GM23338 (cell line): Measurements from ENCODE around the gene CHRNA4. TPM values are rescaled to one million over a fixed set of nuclear protein-coding genes. Genes with fewer than 3 reads are reported as not detected.

ENCODE experiments used
- ATAC-seq: fragments of 200-7000 bp; cut with Tn5 transposase; 3 replicates; pipeline ENCODE4 v1.9.1; 2020
- DNase-seq: peaks from one replicate; pipeline ENCODE4 v3.0.0-alpha.2; 2015; ENCODE audit warnings: low spot score
- H2AFZ ChIP-seq: fragments of 200-600 bp; sonication (generic); 2 replicates; pipeline ENCODE4 v1.8.0; 2016; ENCODE audit warnings: antibody characterized with exemption, mild to moderate bottlenecking, moderate library complexity
- H3F3A ChIP-seq: fragments of 200-600 bp; sonication (generic); replicated peaks from 2 replicates; pipeline ENCODE4 v1.8.0; 2017; ENCODE audit warnings: antibody characterized with exemption, mixed run types, low read depth
- H3K27ac ChIP-seq: fragments of 200-600 bp; sonication (generic); 2 replicates; pipeline ENCODE4 v1.6.1; 2016; ENCODE audit warnings: low read depth
- H3K27me3 ChIP-seq: fragments of 200-600 bp; sonication (generic); 2 replicates; pipeline ENCODE4 v1.8.0; 2016; ENCODE audit warnings: mild to moderate bottlenecking, mixed run types, moderate library complexity; ENCODE audit not compliant: insufficient read depth
- H3K36me3 ChIP-seq: fragments of 200-600 bp; sonication (generic); 2 replicates; pipeline ENCODE4 v1.8.0; 2016; ENCODE audit warnings: mild to moderate bottlenecking; ENCODE audit not compliant: insufficient read depth
- H3K4me1 ChIP-seq: fragments of 200-600 bp; sonication (generic); 2 replicates; pipeline ENCODE4 v1.8.0; 2016; ENCODE audit warnings: mild to moderate bottlenecking, moderate library complexity; ENCODE audit not compliant: insufficient read depth
- H3K4me2 ChIP-seq: fragments of 200-600 bp; sonication (generic); 2 replicates; pipeline ENCODE4 v1.7.1; 2017; ENCODE audit warnings: mixed run types
- H3K4me3 ChIP-seq: fragments of 200-600 bp; sonication (generic); 2 replicates; pipeline ENCODE4 v1.6.1; 2016; ENCODE audit warnings: mixed run types
- H3K79me2 ChIP-seq: fragments of 200-600 bp; sonication (generic); replicated peaks from 2 replicates; pipeline ENCODE4 v1.8.0; 2017; ENCODE audit warnings: mild to moderate bottlenecking; ENCODE audit not compliant: insufficient read depth
- H3K9me2 ChIP-seq: fragments of 200-600 bp; sonication (generic); 2 replicates; pipeline ENCODE4 v1.8.0; 2017; ENCODE audit not compliant: insufficient read depth
- H4K20me1 ChIP-seq: fragments of 200-600 bp; sonication (generic); replicated peaks from 2 replicates; pipeline ENCODE4 v1.8.0; 2017; ENCODE audit warnings: mild to moderate bottlenecking; ENCODE audit not compliant: insufficient read depth
- H3K27ac Mint-ChIP-seq: 2 replicates; pipeline ENCODE4 v1.8.0; 2020; ENCODE audit warnings: inconsistent platforms, mild to moderate bottlenecking, moderate library complexity, mixed read lengths
- H3K27me3 Mint-ChIP-seq: 3 replicates; pipeline ENCODE4 v1.8.0; 2022; ENCODE audit warnings: low read depth, mild to moderate bottlenecking, moderate library complexity, mixed read lengths, inconsistent platforms; ENCODE audit not compliant: insufficient read depth, poor library complexity
- H3K36me3 Mint-ChIP-seq: 3 replicates; pipeline ENCODE4 v1.8.0; 2021; ENCODE audit warnings: low read depth, mild to moderate bottlenecking, inconsistent platforms, moderate library complexity, mixed read lengths
- H3K4me1 Mint-ChIP-seq: 3 replicates; pipeline ENCODE4 v1.8.0; 2020; ENCODE audit warnings: mild to moderate bottlenecking, inconsistent platforms, mixed read lengths
- H3K4me3 Mint-ChIP-seq: 3 replicates; pipeline ENCODE4 v1.8.0; 2021; ENCODE audit warnings: moderate library complexity, mild to moderate bottlenecking, inconsistent platforms, mixed read lengths
- H3K9me3 Mint-ChIP-seq: 3 replicates; pipeline ENCODE4 v1.8.0; 2020; ENCODE audit warnings: moderate library complexity, mild to moderate bottlenecking, inconsistent platforms, mixed read lengths
- EZH2phosphoT487 ChIP-seq: fragments of 200-600 bp; sonication (generic); IDR thresholded peaks from one replicate; pipeline ENCODE4 v1.8.1; 2018; ENCODE audit warnings: antibody characterized with exemption; ENCODE audit not compliant: unreplicated experiment
- JUNB ChIP-seq: IDR thresholded peaks from one replicate; pipeline ENCODE4 v1.6.1; 2016; ENCODE audit warnings: antibody characterized with exemption; ENCODE audit not compliant: unreplicated experiment
- NANOG ChIP-seq: IDR thresholded peaks from 2 replicates; pipeline ENCODE4 v1.6.1; 2016; ENCODE audit warnings: antibody characterized with exemption, borderline replicate concordance
- POLR2AphosphoS5 ChIP-seq: IDR thresholded peaks from 2 replicates; pipeline ENCODE4 v1.6.1; 2016; ENCODE audit warnings: antibody characterized with exemption, low read depth
- STAT1 ChIP-seq: IDR thresholded peaks from one replicate; pipeline ENCODE4 v1.6.1; 2016; ENCODE audit warnings: antibody characterized with exemption; ENCODE audit not compliant: unreplicated experiment
- ZNF331 ChIP-seq: fragments of 250-450 bp; sonication (Bioruptor Pico); IDR thresholded peaks from 2 replicates; pipeline ENCODE4 v1.5.0; 2020; ENCODE audit warnings: low read depth, mild to moderate bottlenecking, moderate library complexity
- polyA plus RNA-seq: library from polyadenylated mRNA; unstranded; fragments of >200 nt; fragmentation: Nextera tagmentation; extraction: Ambion mirVana; gene quantifications from 2 replicates; pipeline ENCODE4 v1.2.1, GENCODE V29; 2016
- total RNA-seq: library from RNA; depleted of rRNA; stranded (reverse); fragments of >200 nt; shearing (Covaris generic); gene quantifications from 2 replicates; pipeline ENCODE4 v1.2.3, GENCODE V29; 2014
- TF ChIP-seq, protein P1 (sequence below): fragments of 250-450 bp; sonication (Bioruptor Pico); IDR thresholded peaks from 2 replicates; pipeline ENCODE4 v1.5.0; 2020; ENCODE audit warnings: mild to moderate bottlenecking, moderate library complexity
- TF ChIP-seq, protein P2 (sequence below): IDR thresholded peaks from 2 replicates; pipeline ENCODE4 v1.6.1; 2016; ENCODE audit warnings: antibody characterized with exemption
- TF ChIP-seq, protein P3 (sequence below), 2 experiments: fragments of 200-600 bp in 1 of 2; sonication (generic) in 1 of 2; conservative IDR thresholded peaks; 2 replicates each; pipeline versions ENCODE4 v1.5.1 to v1.6.1; 2016 to 2017; ENCODE audit warnings: antibody characterized with exemption in 2 of 2, low read depth in 2 of 2, mild to moderate bottlenecking in 2 of 2, moderate library complexity in 1 of 2
- TF ChIP-seq, protein P4 (sequence below): IDR thresholded peaks from one replicate; pipeline ENCODE4 v1.6.1; 2018; ENCODE audit warnings: antibody characterized with exemption; ENCODE audit not compliant: unreplicated experiment

CHRNA4 gene
- total and polyA plus RNA-seq, 2 experiments from 2014 or later: 2.7 to 3.9 TPM

DNA sequence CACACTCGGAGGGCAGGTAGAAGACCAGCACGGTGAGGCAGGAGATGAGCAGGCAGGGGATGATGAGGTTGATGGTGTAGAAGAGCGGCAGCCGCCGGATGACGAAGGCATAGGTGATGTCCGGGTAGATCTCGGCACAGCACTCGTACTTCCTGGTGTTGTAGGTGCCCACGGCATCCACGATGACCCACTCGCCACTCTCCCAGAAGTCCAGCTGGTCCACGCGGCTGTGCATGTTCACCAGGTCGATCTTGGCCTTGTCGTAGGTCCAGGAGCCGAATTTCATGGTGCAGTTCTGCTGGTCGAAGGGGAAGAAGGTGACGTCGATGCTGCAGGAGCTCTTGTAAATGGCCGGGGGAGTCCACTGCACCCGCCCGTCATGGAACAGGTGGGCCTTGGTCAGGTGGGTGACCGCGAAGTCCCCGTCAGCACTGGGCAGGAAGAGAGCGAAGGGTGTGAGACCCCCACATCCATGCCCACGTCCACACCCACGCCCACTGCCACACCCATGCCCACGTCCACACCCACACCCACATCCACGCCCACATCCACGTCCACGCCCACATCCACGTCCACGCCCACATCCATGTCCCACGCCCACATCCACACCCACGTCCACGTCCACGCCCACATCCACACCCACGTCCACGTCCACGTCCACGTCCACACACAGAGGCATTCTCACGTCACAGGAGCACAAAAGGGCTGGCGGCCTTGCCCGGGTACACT is 10.4 kb downstream of the CHRNA4 start (continued):
- TF ChIP-seq, protein P1, sequence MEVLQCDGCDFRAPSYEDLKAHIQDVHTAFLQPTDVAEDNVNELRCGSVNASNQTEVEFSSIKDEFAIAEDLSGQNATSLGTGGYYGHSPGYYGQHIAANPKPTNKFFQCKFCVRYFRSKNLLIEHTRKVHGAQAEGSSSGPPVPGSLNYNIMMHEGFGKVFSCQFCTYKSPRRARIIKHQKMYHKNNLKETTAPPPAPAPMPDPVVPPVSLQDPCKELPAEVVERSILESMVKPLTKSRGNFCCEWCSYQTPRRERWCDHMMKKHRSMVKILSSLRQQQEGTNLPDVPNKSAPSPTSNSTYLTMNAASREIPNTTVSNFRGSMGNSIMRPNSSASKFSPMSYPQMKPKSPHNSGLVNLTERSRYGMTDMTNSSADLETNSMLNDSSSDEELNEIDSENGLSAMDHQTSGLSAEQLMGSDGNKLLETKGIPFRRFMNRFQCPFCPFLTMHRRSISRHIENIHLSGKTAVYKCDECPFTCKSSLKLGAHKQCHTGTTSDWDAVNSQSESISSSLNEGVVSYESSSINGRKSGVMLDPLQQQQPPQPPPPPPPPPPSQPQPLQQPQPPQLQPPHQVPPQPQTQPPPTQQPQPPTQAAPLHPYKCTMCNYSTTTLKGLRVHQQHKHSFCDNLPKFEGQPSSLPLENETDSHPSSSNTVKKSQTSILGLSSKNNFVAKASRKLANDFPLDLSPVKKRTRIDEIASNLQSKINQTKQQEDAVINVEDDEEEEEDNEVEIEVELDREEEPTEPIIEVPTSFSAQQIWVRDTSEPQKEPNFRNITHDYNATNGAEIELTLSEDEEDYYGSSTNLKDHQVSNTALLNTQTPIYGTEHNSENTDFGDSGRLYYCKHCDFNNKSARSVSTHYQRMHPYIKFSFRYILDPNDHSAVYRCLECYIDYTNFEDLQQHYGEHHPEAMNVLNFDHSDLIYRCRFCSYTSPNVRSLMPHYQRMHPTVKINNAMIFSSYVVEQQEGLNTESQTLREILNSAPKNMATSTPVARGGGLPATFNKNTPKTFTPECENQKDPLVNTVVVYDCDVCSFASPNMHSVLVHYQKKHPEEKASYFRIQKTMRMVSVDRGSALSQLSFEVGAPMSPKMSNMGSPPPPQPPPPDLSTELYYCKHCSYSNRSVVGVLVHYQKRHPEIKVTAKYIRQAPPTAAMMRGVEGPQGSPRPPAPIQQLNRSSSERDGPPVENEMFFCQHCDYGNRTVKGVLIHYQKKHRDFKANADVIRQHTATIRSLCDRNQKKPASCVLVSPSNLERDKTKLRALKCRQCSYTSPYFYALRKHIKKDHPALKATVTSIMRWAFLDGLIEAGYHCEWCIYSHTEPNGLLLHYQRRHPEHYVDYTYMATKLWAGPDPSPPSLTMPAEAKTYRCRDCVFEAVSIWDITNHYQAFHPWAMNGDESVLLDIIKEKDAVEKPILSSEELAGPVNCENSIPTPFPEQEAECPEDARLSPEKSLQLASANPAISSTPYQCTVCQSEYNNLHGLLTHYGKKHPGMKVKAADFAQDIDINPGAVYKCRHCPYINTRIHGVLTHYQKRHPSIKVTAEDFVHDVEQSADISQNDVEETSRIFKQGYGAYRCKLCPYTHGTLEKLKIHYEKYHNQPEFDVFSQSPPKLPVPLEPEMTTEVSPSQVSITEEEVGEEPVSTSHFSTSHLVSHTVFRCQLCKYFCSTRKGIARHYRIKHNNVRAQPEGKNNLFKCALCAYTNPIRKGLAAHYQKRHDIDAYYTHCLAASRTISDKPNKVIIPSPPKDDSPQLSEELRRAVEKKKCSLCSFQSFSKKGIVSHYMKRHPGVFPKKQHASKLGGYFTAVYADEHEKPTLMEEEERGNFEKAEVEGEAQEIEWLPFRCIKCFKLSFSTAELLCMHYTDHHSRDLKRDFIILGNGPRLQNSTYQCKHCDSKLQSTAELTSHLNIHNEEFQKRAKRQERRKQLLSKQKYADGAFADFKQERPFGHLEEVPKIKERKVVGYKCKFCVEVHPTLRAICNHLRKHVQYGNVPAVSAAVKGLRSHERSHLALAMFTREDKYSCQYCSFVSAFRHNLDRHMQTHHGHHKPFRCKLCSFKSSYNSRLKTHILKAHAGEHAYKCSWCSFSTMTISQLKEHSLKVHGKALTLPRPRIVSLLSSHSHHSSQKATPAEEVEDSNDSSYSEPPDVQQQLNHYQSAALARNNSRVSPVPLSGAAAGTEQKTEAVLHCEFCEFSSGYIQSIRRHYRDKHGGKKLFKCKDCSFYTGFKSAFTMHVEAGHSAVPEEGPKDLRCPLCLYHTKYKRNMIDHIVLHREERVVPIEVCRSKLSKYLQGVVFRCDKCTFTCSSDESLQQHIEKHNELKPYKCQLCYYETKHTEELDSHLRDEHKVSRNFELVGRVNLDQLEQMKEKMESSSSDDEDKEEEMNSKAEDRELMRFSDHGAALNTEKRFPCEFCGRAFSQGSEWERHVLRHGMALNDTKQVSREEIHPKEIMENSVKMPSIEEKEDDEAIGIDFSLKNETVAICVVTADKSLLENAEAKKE (CRISPR knock-in tag): no peak
- TF ChIP-seq, protein P2, sequence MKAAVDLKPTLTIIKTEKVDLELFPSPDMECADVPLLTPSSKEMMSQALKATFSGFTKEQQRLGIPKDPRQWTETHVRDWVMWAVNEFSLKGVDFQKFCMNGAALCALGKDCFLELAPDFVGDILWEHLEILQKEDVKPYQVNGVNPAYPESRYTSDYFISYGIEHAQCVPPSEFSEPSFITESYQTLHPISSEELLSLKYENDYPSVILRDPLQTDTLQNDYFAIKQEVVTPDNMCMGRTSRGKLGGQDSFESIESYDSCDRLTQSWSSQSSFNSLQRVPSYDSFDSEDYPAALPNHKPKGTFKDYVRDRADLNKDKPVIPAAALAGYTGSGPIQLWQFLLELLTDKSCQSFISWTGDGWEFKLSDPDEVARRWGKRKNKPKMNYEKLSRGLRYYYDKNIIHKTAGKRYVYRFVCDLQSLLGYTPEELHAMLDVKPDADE: no peak
- no peak for TF ChIP-seq POLR2AphosphoS5
- no peak for TF ChIP-seq ZNF331
- no peak for TF ChIP-seq EZH2phosphoT487
- no peak for TF ChIP-seq JUNB

DNA sequence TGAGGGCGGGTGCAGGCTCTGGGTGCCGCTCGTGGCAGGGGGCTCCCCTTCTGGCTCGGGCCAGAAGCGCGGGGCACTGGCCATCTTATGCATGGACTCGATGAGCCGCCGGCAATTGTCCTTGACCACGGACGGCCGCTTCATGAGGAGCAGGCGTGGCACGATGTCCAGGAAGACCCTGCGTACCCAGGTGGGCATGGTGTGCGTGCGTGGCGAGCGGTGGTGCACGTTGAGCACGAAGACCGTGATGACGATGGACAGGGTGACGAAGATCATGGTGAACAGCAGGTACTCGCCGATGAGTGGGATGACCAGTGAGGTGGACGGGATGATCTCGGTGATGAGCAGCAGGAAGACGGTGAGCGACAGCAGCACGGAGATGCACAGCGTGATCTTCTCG is 11.0 kb downstream of the CHRNA4 start:
- Histone ChIP-seq H3K36me3 (no peaks in the 10 kb centered on the region), H3K4me3 (no peak overlapping the region), H3K79me2 (no peaks in the 10 kb centered on the region), H2AFZ (no peak overlapping the region), H4K20me1 (no peaks in the 10 kb centered on the region), H3K4me1 (no peaks in the 10 kb centered on the region; the same call in 1 of the 2 replicates), H3K27me3 (no peaks in the 10 kb centered on the region), H3K9me2 (no peaks in the 10 kb centered on the region), H3K27ac (no peak overlapping the region), H3F3A (0 out of 2 replicates have a peak, but pooled peaks cover 4% of the 10 kb centered on the region), H3K4me2 (no peak overlapping the region)
- no peak overlapping the region for H3K27ac Mint-ChIP-seq
- peaks cover 19% of the 10 kb centered on the region for H3K27me3 Mint-ChIP-seq
- peaks cover 12% of the 10 kb centered on the region for H3K9me3 Mint-ChIP-seq
- no peak for ATAC-seq
- DNase-seq: no peak
- H3K4me3 Mint-ChIP-seq: no peak overlapping the region; the same call in 2 of the 3 replicates
- H3K36me3 Mint-ChIP-seq: peaks cover 4% of the 10 kb centered on the region
- H3K4me1 Mint-ChIP-seq: peaks cover 6% of the 10 kb centered on the region
- TF ChIP-seq STAT1: no peak
- TF ChIP-seq, protein P3, sequence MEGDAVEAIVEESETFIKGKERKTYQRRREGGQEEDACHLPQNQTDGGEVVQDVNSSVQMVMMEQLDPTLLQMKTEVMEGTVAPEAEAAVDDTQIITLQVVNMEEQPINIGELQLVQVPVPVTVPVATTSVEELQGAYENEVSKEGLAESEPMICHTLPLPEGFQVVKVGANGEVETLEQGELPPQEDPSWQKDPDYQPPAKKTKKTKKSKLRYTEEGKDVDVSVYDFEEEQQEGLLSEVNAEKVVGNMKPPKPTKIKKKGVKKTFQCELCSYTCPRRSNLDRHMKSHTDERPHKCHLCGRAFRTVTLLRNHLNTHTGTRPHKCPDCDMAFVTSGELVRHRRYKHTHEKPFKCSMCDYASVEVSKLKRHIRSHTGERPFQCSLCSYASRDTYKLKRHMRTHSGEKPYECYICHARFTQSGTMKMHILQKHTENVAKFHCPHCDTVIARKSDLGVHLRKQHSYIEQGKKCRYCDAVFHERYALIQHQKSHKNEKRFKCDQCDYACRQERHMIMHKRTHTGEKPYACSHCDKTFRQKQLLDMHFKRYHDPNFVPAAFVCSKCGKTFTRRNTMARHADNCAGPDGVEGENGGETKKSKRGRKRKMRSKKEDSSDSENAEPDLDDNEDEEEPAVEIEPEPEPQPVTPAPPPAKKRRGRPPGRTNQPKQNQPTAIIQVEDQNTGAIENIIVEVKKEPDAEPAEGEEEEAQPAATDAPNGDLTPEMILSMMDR (conservative IDR thresholded peaks at IDR 0.05; ENCODE audit: low read depth in 2 of 2): no peak
- TF ChIP-seq EZH2phosphoT487: no peak
- no peak for TF ChIP-seq NANOG
- TF ChIP-seq, protein P4, sequence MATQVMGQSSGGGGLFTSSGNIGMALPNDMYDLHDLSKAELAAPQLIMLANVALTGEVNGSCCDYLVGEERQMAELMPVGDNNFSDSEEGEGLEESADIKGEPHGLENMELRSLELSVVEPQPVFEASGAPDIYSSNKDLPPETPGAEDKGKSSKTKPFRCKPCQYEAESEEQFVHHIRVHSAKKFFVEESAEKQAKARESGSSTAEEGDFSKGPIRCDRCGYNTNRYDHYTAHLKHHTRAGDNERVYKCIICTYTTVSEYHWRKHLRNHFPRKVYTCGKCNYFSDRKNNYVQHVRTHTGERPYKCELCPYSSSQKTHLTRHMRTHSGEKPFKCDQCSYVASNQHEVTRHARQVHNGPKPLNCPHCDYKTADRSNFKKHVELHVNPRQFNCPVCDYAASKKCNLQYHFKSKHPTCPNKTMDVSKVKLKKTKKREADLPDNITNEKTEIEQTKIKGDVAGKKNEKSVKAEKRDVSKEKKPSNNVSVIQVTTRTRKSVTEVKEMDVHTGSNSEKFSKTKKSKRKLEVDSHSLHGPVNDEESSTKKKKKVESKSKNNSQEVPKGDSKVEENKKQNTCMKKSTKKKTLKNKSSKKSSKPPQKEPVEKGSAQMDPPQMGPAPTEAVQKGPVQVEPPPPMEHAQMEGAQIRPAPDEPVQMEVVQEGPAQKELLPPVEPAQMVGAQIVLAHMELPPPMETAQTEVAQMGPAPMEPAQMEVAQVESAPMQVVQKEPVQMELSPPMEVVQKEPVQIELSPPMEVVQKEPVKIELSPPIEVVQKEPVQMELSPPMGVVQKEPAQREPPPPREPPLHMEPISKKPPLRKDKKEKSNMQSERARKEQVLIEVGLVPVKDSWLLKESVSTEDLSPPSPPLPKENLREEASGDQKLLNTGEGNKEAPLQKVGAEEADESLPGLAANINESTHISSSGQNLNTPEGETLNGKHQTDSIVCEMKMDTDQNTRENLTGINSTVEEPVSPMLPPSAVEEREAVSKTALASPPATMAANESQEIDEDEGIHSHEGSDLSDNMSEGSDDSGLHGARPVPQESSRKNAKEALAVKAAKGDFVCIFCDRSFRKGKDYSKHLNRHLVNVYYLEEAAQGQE: no peak
- TF ChIP-seq, protein P2: no peak
- no peak for TF ChIP-seq ZNF331
